HEK293 (cell line): ENCODE measurements around the gene NUP85.

Experiments used
- GLI2 ChIP-seq: fragments of 450-650 bp; formaldehyde crosslinking; IDR thresholded peaks from 2 replicates; pipeline ENCODE4; 2017; ENCODE audit warnings: missing biosample characterization, missing genetic modification characterization, low read depth, borderline replicate concordance
- MYNN ChIP-seq: fragments of 450-650 bp; formaldehyde crosslinking; IDR thresholded peaks from 2 replicates; pipeline ENCODE4 v1.5.1; 2016; ENCODE audit warnings: missing biosample characterization, missing genetic modification characterization, borderline replicate concordance
- OVOL3 ChIP-seq: fragments of 450-650 bp; formaldehyde crosslinking; IDR thresholded peaks from 2 replicates; pipeline ENCODE4 v1.5.1; 2016; ENCODE audit warnings: missing biosample characterization, missing genetic modification characterization
- SP2 ChIP-seq: fragments of 450-650 bp; formaldehyde crosslinking; IDR thresholded peaks from 2 replicates; pipeline ENCODE4 v1.5.1; 2016; ENCODE audit warnings: missing biosample characterization, missing genetic modification characterization

- no peak for TF ChIP-seq OVOL3 (tag by site-specific recombination)
- TF ChIP-seq SP2 (tag by site-specific recombination) = no peak
- TF ChIP-seq MYNN (tag by site-specific recombination) = no peak
- no peak for TF ChIP-seq GLI2 (tag by site-specific recombination)
These were observed 60.3 kb downstream of the NUP85 start for GRCh38 chr17:75265614-75266315.
